ENCODE measurements around the gene EXPH5. TPM values are rescaled to one million over a fixed set of nuclear protein-coding genes. Genes with fewer than 3 reads are reported as not detected.
"Not testable (repeated sequence)": the region's sequence is repeated elsewhere in the genome, so short reads cannot be mapped to it uniquely, and the experiment has no call there.

EXPH5 gene
- total and polyA plus RNA-seq, 4 donors: 0.84 to 8.2 (median 2.2) TPM

DNA sequence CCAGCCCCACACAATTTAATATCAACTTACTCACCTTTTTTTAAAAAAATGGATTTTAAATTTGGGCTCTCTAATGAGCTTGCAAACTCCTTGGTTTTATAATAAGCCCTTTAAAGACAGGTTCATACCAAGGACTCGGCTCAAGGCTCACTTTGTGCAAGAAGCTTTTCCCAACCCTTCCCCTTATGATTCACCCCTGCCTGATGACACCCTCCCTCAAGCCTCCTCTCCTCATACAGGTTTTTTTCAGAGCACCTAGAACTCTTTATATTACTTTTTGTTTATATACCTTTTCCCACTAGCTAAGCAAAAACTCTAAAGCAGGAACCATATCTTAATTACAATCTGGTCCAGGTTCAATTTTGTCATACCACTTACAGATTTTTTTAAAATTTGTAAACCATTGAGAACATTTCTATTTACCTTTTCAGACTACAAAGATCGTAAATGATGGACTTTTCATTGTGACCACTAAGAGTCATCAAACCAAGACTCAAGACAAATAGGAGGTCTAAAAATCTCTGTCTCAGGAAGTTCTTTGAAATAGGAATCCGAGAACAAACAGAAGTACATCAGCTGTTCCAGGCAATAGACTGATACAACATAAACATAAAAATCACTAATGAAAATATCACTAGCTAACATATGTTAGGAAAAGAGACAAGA lies 13.1 kb upstream of the EXPH5 start:
- Histone ChIP-seq H3K4me1 (ENCODE audit: control insufficient read depth, insufficient read depth, low read length) (no peaks in the 10 kb centered on the region), H3K27ac (ENCODE audit: low read depth, low read length) (no peak overlapping the region), H3K9me3 (ENCODE audit: control insufficient read depth, insufficient read depth, low read length) (no peaks in the 10 kb centered on the region), H3K27me3 (ENCODE audit: control insufficient read depth, insufficient read depth, low read length) (no peaks in the 10 kb centered on the region), H3K4me3 (ENCODE audit: low read depth, low read length) (no peak overlapping the region), H3K36me3 (ENCODE audit: control insufficient read depth, insufficient read depth, low read length) (no peaks in the 10 kb centered on the region)
- 100% methylated on average over 1 of the region's 3 CpGs for WGBS (ENCODE audit: insufficient coverage)
- DNase-seq (ENCODE audit: low read depth in 4 of 6, low spot score in 6 of 6): no peak

DNA sequence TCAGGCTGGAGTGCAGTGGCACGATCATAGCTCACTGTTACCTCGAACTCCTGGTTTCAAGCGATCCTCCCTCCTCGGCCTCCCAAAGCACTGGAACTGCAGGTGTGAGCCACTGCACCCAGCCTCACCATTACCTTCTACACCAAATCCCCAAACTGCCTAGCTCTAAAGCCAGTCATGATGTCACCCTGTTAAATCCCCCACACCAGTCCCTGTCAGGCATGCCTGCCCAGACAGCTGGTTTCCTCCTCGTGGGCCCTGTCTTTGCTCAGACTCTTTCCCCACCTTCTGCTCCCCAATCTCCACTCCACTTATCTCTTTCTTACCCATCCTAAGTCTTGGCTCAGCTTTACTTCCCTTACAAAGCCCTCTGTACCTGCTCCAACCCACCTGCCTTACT lies 12.5 kb upstream of the EXPH5 start:
- no peak overlapping the region for H3K27ac ChIP-seq (ENCODE audit: low read depth, low read length)
- H3K36me3 ChIP-seq (ENCODE audit: control insufficient read depth, insufficient read depth, low read length): no peaks in the 10 kb centered on the region
- H3K4me1 ChIP-seq (ENCODE audit: control insufficient read depth, insufficient read depth, low read length): no peaks in the 10 kb centered on the region
- no peak overlapping the region for H3K4me3 ChIP-seq (ENCODE audit: low read depth, low read length)
- H3K9me3 ChIP-seq (ENCODE audit: control insufficient read depth, insufficient read depth, low read length): no peaks in the 10 kb centered on the region
- WGBS (ENCODE audit: insufficient coverage): 84% methylated on average over 5 of the region's 5 CpGs
- no peak for DNase-seq (ENCODE audit: low read depth in 4 of 6, low spot score in 6 of 6)
- H3K27me3 ChIP-seq (ENCODE audit: control insufficient read depth, insufficient read depth, low read length): no peaks in the 10 kb centered on the region

DNA sequence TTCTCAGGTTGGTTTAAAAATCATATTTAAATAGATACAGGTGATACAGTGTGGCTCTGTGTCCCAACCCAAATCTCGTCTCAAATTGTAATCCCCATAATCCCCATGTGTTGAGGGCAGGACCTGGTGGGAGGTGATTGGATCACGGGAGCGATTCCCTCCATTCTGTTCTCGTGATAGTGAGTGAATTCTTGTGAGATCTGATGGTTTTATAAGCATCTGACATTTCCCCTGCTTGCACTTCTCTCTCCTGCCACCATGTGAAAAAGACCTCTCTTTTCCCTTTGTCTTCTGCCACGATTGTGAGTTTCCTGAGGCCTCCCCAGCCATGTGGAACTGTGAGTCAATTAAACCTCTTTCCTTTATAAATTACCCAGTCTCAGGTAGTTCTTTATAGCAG lies 9.2 kb upstream of the EXPH5 start:
- DNase-seq (ENCODE audit: low read depth in 4 of 6, low spot score in 6 of 6); H3K4me3 ChIP-seq (ENCODE audit: low read depth, low read length); H3K27ac ChIP-seq (ENCODE audit: low read depth, low read length); H3K36me3 ChIP-seq (ENCODE audit: control insufficient read depth, insufficient read depth, low read length); H3K4me1 ChIP-seq (ENCODE audit: control insufficient read depth, insufficient read depth, low read length); H3K9me3 ChIP-seq (ENCODE audit: control insufficient read depth, insufficient read depth, low read length); H3K27me3 ChIP-seq (ENCODE audit: control insufficient read depth, insufficient read depth, low read length): not testable (repeated sequence)
- WGBS (ENCODE audit: insufficient coverage): no CpG with 5 or more reads among the region's 5 CpGs

DNA sequence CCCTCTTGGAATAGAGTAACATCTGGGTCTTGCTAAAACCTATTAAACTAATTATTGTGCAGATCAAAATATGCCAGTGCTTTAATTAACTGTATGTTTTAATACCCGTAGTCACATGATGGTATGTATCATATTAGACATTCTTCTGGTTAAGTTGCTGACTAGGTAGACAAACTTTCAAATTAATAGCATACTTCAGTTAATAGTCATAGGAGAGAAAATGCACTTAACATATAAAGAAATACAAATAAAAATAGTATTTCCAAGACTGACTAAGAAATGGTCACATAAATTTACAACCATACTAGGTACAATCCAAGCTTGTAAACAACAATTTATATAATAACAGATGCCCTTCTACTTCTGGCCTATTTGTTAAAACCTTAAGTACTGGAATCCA lies 7.6 kb upstream of the EXPH5 start:
- H3K36me3 ChIP-seq (ENCODE audit: control insufficient read depth, insufficient read depth, low read length): no peaks in the 10 kb centered on the region
- H3K9me3 ChIP-seq (ENCODE audit: control insufficient read depth, insufficient read depth, low read length): no peaks in the 10 kb centered on the region
- H3K4me3 ChIP-seq (ENCODE audit: low read depth, low read length): no peak overlapping the region
- H3K27ac ChIP-seq (ENCODE audit: low read depth, low read length): no peak overlapping the region
- DNase-seq (ENCODE audit: low read depth in 4 of 6, low spot score in 6 of 6): no peak
- H3K4me1 ChIP-seq (ENCODE audit: control insufficient read depth, insufficient read depth, low read length): no peaks in the 10 kb centered on the region
- no peaks in the 10 kb centered on the region for H3K27me3 ChIP-seq (ENCODE audit: control insufficient read depth, insufficient read depth, low read length)
- no CpG with 5 or more reads among the region's 1 CpG for WGBS (ENCODE audit: insufficient coverage)

DNA sequence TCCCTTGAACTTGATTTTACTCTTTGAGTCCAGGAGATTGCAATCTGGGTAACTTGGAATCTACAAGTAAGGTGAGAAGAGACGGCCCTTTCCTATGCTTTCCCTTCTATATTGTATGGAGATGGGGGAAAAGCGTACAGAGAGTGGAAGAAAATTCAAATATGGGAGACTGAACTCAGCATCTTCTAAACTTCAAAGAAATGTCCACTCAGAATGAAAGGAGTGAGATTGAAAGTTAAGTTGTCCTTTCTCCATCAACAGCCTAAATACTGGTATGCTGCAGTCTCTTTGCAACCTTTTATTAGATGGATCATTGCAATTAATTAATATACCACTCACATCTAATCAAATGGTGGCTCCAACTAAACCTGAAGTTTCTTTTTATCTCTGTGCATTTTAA lies 6.4 kb upstream of the EXPH5 start:
- Histone ChIP-seq H3K27ac (ENCODE audit: low read depth, low read length) (no peak overlapping the region), H3K36me3 (ENCODE audit: control insufficient read depth, insufficient read depth, low read length) (no peaks in the 10 kb centered on the region), H3K9me3 (ENCODE audit: control insufficient read depth, insufficient read depth, low read length) (no peaks in the 10 kb centered on the region), H3K4me1 (ENCODE audit: control insufficient read depth, insufficient read depth, low read length) (no peaks in the 10 kb centered on the region), H3K27me3 (ENCODE audit: control insufficient read depth, insufficient read depth, low read length) (no peaks in the 10 kb centered on the region), H3K4me3 (ENCODE audit: low read depth, low read length) (no peak overlapping the region)
- no peak for DNase-seq (ENCODE audit: low read depth in 4 of 6, low spot score in 6 of 6)
- no CpG with 5 or more reads among the region's 2 CpGs for WGBS (ENCODE audit: insufficient coverage)

DNA sequence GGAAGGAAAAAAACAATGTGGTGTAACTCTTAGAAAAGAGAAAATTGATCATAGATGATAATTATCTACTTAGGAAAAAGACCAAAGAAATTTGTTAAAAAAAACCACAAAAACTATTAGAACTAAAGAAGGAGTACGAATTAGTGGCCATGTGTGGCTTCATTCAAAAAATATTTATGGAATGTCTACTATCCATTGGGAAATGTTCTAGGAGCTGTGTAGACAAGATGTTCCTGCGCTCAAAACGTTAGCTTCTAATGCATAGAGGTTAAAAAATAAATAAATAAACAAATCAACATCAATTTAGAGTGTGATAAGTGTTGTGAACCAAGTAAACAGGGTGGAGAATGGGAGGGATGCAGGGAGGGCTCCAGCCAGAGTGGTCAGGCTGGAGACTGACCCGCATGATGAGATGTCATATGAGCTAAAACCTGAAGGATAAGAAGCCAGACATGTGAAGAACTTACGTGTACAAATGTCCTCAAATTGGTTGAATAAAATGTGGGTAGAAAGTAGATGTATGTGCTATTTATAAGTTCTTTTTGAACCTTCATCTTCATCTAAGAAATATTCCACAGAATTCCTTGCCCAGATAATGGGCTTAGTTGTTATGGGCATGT lies 4.3 kb upstream of the EXPH5 start:
- Histone ChIP-seq H3K27ac (ENCODE audit: low read depth, low read length) (no peak overlapping the region), H3K4me3 (ENCODE audit: low read depth, low read length) (no peak overlapping the region), H3K4me1 (ENCODE audit: control insufficient read depth, insufficient read depth, low read length) (peaks cover 5% of the 10 kb centered on the region), H3K27me3 (ENCODE audit: control insufficient read depth, insufficient read depth, low read length) (peaks cover under 1% of the 10 kb centered on the region), H3K9me3 (ENCODE audit: control insufficient read depth, insufficient read depth, low read length) (no peaks in the 10 kb centered on the region), H3K36me3 (ENCODE audit: control insufficient read depth, insufficient read depth, low read length) (no peaks in the 10 kb centered on the region)
- no peak for DNase-seq (ENCODE audit: low read depth in 4 of 6, low spot score in 6 of 6)
- WGBS (ENCODE audit: insufficient coverage): 100% methylated on average over 1 of the region's 5 CpGs

DNA sequence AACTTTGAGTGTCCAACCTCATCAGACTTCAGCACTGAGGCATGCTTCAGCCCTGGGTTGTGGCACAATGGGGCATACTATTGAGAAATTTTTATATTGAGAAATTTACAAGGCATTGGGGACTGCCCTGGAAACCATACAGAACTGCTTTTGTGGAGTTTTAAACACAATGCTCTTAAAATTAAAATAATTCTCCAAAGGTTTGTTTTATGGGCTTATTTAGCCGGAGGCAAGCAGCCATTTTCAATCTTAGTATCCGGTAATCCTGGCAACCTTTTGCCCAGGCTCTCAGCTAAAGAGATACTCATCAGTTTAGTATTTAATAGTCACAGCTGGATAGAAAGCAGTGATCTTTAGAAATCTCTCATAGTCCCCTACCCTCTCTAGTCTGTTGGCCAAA lies 3.1 kb upstream of the EXPH5 start:
- WGBS (ENCODE audit: insufficient coverage): no CpG with 5 or more reads among the region's 2 CpGs
- Histone ChIP-seq H3K27me3 (ENCODE audit: control insufficient read depth, insufficient read depth, low read length) (peaks cover 11% of the 10 kb centered on the region), H3K4me3 (ENCODE audit: low read depth, low read length) (no peak overlapping the region), H3K4me1 (ENCODE audit: control insufficient read depth, insufficient read depth, low read length) (peaks cover 9% of the 10 kb centered on the region), H3K9me3 (ENCODE audit: control insufficient read depth, insufficient read depth, low read length) (no peaks in the 10 kb centered on the region), H3K27ac (ENCODE audit: low read depth, low read length) (no peak overlapping the region), H3K36me3 (ENCODE audit: control insufficient read depth, insufficient read depth, low read length) (no peaks in the 10 kb centered on the region)
- no peak for DNase-seq (ENCODE audit: low read depth in 4 of 6, low spot score in 6 of 6)

DNA sequence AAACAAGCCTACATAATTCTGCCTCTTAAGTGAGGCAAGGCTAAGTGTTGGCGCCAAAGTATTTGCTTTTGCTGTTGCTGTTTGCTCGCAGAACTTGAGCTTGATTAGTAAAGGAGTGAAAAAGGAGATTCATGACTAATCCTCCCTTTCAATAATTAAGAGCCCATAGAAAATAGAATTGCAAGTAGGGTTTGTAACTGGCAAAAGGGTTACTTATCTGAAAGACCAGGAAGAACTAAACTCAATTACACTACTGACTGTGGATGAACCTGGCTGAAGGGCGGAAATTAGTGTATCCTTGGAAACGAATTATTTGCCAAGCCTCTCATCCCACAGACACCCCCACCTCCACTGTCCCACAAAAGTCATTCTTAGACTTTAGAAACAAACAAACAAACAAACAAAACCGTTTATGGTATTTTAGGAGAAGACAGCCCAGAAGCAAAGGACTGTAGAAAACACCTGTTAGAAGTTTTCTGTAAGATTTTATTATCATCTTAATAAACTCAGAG lies 411 bp upstream of the EXPH5 start:
- no peaks in the 10 kb centered on the region for H3K36me3 ChIP-seq (ENCODE audit: control insufficient read depth, insufficient read depth, low read length)
- peaks cover 14% of the 10 kb centered on the region for H3K27me3 ChIP-seq (ENCODE audit: control insufficient read depth, insufficient read depth, low read length)
- no CpG with 5 or more reads among the region's 5 CpGs for WGBS (ENCODE audit: insufficient coverage)
- peaks cover 9% of the 10 kb centered on the region for H3K4me1 ChIP-seq (ENCODE audit: control insufficient read depth, insufficient read depth, low read length)
- H3K27ac ChIP-seq (ENCODE audit: low read depth, low read length): no peak overlapping the region
- DNase-seq (ENCODE audit: low read depth in 4 of 6, low spot score in 6 of 6): no peak
- H3K9me3 ChIP-seq (ENCODE audit: control insufficient read depth, insufficient read depth, low read length): no peaks in the 10 kb centered on the region
- H3K4me3 ChIP-seq (ENCODE audit: low read depth, low read length): peak overlapping the region; percentile 71

DNA sequence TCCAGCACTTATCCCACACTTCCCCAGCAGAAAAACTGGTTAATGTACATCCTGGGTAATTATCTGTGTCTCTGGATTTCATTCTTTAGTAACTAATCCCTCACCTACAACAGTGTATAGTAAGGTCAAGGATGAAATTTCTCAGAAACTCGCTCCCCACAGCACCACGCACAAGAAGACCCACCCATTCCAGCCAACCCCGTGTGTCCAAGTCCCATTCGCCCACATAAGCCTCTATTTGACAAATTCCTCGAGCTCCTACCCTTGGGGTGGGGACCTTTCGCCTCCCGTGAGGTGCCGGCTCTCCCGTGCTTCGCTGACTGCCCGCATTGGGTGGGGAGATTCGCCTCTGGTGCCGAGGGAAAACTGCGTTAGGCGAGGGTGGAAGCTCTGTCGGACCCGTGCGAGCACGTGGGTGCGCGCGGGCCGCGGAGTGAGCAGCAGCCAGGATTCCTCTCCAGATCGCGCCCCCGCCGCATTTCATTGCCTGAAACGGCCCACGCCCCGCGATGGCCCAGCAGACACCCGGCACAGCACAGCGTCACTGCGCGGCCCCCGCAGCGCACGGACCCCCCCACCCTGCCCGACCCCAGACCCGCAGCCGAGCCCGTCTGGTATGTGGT lies 866 bp downstream of the EXPH5 start:
- WGBS (ENCODE audit: insufficient coverage): 0% methylated on average over 33 of the region's 43 CpGs
- no peaks in the 10 kb centered on the region for H3K9me3 ChIP-seq (ENCODE audit: control insufficient read depth, insufficient read depth, low read length)
- H3K4me1 ChIP-seq (ENCODE audit: control insufficient read depth, insufficient read depth, low read length): peaks cover 9% of the 10 kb centered on the region
- H3K27ac ChIP-seq (ENCODE audit: low read depth, low read length): no peak overlapping the region
- DNase-seq (ENCODE audit: low read depth in 4 of 6, low spot score in 6 of 6): peak in 3 of 6 donors; percentile 5 to 47 (median 35)
- H3K36me3 ChIP-seq (ENCODE audit: control insufficient read depth, insufficient read depth, low read length): no peaks in the 10 kb centered on the region
- H3K4me3 ChIP-seq (ENCODE audit: low read depth, low read length): peak overlapping the region; percentile 71
- H3K27me3 ChIP-seq (ENCODE audit: control insufficient read depth, insufficient read depth, low read length): peaks cover 14% of the 10 kb centered on the region

DNA sequence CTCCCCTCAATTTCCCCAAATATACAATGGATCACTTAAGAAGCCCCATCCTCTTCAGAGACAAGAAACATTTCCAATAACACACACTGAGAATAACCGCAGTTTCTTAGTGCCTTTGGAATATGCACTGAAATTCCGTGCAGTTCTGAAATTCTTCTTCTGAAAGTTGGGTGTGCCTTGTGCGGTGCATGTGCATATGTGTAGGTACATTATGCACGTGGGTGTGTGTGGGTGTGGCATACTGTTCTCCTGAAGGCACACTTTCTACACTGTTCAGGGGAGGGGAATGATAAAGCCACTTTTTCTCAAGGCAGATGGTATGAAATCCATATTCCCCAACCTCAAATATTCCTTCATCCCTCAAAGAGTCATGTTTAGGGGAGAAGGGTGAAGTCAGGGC lies 1.7 kb downstream of the EXPH5 start:
- no CpG with 5 or more reads among the region's 4 CpGs for WGBS (ENCODE audit: insufficient coverage)
- no peak overlapping the region for H3K27ac ChIP-seq (ENCODE audit: low read depth, low read length)
- no peaks in the 10 kb centered on the region for H3K36me3 ChIP-seq (ENCODE audit: control insufficient read depth, insufficient read depth, low read length)
- DNase-seq (ENCODE audit: low read depth in 4 of 6, low spot score in 6 of 6): no peak
- H3K27me3 ChIP-seq (ENCODE audit: control insufficient read depth, insufficient read depth, low read length): peaks cover 14% of the 10 kb centered on the region
- H3K9me3 ChIP-seq (ENCODE audit: control insufficient read depth, insufficient read depth, low read length): no peaks in the 10 kb centered on the region
- H3K4me3 ChIP-seq (ENCODE audit: low read depth, low read length): no peak overlapping the region
- H3K4me1 ChIP-seq (ENCODE audit: control insufficient read depth, insufficient read depth, low read length): peaks cover 9% of the 10 kb centered on the region

All from spinal cord (tissue), 10 donors.